Endometrial microvascular endothelial cells (primary cell): ENCODE data around the gene PLCL1. TPM values are rescaled to one million over a fixed set of nuclear protein-coding genes. Genes with fewer than 3 reads are reported as not detected.

Source experiments
- in situ Hi-C: cut with HindIII; loops from 2 replicates; pipeline ENCODE4 v1.10.0; 2017; ENCODE audit warnings: low sequenced_read_pairs, low pct_unique_long_range_greater_than_20kb; ENCODE audit errors: inconsistent ontology term
- total RNA-seq: library from RNA; depleted of rRNA; stranded (reverse); fragments of >200 nt; gene quantifications from one replicate; pipeline ENCODE4 v1.2.3, GENCODE V29; 2015; ENCODE audit errors: inconsistent ontology term

PLCL1 gene
- total RNA-seq, 1 donor from 2014 or later, result 0.65 TPM

DNA sequence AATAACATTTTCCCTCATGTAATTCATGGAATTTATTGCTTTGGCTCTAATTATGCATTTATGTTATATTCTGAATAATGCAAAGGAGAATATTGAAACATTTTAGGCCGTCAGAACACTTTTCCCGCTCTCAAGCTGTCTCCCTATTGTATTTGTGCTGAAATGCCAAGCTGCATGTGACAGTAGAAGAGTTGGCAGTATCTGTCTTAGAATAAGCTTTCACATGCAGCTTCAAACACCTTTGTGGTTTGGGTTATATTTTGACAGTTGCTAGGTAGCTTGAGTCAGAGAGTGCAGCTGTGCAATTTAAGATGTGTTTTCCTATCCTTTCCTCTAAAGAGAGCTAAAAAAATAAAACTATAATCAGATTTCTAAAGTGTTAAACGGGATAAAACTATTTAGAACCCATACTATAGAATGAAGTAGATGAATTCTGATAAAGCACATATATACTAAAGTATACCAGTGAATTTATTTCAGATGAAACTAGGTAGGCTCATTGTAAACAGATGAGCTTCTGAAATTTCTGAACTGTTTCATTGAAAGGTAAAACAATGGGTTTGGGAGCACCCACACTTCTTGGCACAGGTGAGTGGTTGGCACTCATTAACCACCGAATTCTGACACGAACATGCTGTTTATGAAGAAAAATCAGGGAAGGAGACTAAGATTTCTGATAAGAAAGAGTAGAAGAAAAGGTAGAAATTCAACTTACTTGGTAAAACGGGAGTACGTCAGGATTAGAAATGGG, 43.4 kb downstream of the PLCL1 start:
- in situ Hi-C loops, result no loop called here

DNA sequence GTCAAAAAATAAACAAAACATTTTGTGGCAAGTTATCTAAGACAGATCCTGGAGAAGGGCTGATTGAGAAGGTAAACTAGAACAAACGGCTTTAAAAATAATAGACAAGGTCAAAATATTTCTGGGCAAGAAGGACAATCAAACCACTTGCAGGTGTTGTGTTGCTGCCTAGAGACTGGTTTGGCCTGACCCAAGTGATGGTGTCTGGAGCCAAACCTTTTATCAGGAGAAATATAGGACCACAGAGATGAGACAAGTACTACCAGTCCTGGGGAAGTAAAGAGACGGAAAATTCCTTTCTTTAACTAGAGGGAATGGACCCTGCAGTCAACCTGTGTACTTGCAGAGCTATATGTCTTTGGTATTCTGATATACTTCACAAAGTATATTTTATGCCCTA, 44.2 kb downstream of the PLCL1 start:
- in situ Hi-C loops, result no loop called here

DNA sequence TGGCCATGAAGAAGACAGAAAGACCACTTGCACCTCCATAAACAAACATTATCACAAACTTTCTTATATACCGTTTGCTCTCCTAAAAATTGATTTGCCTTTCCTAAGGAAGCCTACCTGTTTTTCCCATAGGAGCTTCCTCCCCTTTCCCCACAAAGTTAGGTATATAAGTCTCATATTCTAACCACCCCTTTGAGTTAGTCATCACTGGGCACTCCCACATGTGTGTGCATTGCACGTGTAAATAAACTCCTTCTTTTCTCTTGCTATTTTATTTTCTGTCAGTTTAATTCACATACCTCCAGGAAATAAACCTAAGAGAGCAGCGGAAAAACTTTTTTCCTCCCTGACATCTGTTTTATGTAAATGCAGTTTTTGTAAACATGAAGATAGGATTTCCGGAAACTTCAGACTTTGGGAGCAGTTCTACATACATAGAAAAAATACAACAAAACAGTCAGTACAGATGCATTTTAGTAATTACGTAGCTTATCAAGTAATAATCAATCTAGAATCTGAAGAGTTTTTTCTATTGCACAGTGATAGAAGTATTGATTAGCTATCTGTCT, 46.6 kb downstream of the PLCL1 start:
- in situ Hi-C loops, result no loop called here

DNA sequence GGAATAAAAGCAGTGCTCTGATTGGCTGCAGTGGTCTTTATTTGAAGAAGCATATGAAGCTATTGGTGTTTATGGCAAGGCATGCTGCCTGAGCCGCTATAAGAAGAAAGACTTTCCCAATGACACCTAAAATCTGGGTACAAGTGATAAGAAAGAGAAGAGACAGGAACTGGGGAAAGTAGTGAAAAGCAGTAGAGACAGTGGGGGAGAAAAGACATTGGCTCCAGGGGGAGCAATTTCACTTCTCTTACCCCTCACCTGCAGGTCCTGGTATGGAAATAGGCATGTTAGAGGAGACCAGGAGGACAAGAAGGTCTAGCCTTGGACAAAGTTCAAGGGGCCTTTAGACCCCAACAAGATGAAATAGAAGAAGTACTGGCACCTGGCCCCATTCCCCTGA, 47.1 kb downstream of the PLCL1 start:
- in situ Hi-C loops, result no loop called here

DNA sequence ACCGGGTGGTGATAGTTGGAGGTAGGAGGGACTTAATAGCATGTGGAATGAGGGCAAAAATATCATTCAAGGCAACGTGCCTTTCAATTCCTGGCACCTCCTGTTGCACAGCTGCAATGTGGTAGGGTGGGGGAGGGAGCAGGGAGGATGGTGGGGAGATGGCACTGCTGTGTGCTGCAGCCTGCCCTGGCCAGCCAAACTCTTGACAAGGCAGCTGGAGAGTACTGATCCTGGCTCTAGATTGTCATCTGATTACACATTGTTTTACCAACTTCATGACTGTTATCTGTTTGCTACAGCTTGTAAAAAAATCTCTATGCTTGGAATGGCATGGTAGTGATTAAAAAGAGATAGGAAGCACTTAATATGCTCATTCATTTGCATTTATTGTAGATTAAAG, 47.7 kb downstream of the PLCL1 start:
- in situ Hi-C loops, result no loop called here

DNA sequence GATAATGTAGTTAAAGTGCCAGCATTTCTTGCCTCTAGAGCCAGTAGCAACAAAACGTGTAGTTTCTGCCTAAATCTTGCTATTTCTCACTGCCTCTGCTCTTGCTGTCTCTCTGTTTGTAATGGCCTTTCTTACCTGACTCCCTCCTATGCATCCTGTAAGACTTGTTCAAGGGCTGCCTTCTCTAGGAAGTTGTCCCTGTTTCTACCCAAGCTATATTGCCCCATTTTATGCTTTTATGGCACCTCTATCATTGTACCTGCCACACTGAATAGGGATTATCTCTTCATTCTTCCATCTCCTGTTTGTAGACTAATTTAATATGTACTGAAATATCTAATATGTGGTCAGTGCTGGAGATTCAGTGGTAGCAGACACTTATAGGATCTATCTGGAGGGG, 49.2 kb downstream of the PLCL1 start:
- in situ Hi-C loops, result no loop called here

DNA sequence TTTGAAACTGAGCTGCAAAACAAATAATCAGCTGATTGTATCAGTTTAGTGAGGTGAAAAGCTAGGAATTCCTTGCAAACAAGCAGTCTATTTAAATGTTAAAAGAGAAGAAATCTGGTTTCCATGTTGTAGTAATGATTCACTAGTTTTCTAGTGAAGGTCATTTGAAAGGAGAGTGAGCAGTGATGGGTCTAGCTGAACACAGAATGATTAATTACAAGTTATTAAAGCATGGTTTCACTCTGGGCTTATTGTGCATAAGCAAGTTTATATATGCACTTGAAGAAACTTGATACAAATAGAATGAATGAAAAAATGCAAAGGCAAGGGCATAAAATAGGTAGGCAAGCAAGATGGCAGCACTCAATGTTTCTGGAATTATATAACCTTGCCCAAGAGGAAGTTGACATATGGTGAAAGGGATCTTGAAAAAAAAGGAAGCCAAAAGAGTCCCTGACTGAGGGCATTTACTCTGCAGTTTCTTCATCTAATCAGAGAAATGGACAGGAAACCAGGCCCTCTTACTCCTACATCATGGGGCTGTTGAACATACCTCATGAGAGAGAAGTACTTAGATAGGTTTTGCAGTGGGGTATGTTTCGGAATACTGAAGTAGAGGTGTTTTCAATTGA, 53.2 kb downstream of the PLCL1 start:
- in situ Hi-C loops, result no loop called here

DNA sequence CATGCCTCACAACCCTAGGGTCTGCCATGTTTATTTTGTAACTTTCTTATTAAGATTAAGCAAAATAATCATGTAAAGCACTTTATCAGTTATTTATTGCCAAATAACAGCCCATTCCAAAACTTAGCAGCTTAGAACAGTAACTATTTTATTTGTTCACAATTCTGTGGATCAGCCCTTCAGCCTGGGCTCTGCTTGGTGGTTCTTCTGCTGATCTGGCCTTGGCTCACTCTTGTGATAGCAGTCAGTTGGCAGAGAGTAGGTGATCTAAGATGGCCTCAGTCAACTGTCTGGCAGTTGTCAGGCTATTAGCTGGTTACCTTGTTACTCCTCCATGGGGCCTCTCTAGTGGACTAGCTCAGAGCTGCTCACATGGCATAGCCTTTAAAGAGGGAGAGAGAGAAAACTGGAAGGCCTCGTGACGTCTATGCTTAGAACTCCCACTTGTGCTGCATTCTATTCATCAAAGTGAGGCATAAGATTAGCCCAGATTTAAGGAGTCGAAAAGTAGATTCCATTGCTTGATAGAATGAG, 54.3 kb downstream of the PLCL1 start:
- in situ Hi-C loops, result no loop called here

DNA sequence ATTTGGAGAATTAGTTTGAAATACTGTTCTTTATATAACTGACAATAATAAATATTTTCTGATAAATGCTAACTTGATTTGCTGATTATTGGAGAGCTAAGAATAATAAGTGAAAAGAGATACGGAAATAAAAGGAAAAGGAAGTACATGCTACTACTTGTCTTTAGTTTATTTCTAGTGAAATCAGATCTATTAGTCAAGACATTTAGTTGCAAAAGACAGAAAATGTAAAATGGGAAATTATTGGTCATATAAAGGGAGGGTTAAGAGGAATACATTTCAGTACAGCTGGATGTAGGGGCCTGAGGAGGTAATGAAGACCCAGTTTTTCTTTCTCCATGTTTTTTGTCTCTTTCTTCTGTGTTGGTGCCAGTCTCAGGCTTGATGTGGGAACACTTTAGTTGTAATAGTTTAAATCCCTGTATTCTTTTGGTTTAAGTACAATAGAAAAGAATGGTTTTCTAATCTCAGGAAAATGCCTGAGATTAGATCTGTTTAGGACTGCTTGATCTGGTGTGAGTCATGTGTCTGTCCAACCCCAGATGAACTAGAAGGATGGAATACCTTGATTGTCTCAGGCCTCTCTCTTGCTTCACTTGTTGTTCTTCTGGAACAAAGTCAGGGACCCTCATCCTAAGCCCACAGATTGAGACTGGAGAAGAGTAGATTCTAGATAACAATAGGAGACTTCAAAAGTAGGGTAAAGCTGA, 58.0 kb downstream of the PLCL1 start:
- in situ Hi-C loops, result no loop called here

DNA sequence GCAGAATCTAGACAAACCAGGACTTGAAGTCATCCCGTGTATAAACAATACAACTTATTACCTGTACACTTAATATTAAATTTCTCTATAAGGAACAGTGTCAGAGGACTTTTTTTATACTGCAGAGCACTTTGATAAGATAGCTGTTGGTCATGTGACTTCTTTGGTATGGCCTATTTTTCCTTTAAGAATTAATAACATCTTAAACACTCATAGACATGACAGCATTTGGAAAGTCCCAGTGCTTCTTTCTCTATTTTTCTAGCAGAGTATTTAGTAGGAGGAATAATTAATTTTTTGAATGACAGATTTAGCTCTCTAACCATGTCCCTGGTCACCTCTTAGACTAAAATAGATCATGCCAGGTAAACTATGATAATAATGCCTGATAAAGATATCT, 59.4 kb downstream of the PLCL1 start:
- in situ Hi-C loops, result no loop called here

DNA sequence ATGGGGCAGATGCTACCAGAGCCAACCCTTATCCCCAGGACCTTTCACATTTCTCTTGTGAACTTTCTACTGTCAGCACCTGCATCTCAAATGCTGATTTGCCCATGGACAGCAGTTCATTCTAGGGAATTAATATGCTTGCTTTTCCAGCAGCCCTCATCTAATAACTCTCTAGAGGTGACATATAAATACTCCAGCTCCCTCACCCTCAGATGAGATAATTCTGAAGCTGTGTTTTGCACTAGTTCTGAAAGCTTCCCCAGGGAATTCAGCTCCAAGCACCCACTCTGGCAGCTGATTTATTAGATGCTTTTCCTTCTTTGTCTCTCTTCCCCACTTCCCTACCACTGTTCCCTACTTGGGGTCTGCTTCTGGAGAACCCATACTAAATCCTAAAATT, 62.1 kb downstream of the PLCL1 start:
- in situ Hi-C loops, result no loop called here

DNA sequence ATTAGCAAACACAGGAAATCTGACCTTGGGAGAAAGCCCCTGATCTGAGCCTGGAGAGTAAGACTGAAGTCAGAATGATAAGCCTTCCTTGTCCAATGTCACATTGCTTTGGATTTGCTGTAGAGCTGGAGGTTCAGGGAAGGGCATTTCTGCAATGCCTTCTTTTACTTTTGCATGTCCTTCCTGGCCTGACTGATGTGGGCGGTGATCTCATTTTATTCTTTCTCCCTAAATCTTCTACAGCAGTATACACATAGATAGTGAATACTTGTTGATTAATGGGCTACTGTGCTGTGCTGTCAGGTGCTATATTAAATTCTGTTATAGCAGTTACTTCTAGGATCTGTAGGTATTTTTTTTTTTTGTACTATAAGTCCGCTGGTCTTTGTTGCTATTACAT, 62.6 kb downstream of the PLCL1 start:
- in situ Hi-C loops, result no loop called here

DNA sequence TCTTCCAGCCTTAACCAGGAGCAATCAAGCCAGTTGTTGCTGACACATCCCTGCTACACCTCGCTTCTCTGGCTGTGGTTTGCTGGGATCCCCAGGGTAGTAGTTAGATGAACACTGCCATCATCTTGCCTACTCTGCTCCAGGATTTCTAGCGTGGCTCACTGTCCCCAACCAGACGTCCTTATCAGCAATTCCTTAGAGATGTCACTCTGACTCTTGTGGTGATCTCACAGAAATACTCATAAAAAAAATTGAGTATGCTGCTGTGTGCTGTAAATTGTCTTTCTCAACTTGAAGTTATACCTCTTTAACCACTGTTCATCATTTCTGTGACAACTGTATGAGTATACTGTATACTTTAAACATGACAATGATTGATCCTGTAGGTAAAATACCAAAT, 63.2 kb downstream of the PLCL1 start:
- in situ Hi-C loops, result no loop called here

DNA sequence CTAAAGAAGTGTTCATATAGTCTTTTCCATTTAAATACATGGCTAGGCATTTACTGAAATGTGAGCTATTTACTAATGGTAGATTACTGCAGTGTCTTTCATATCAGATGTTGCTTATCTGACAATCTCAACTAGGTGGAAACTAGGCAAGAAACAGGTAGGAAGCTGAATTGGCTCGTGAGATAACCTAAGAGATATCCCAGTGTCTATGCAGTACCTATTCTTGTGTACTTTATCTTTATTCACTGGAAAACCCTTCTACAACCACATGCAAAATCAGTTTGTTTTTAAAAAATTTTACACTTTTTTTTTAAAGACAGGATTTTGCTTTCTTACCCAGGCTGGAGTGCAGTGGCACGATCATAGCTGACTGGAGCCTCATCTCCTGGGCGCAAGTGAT, 63.8 kb downstream of the PLCL1 start:
- in situ Hi-C loops, result no loop called here

DNA sequence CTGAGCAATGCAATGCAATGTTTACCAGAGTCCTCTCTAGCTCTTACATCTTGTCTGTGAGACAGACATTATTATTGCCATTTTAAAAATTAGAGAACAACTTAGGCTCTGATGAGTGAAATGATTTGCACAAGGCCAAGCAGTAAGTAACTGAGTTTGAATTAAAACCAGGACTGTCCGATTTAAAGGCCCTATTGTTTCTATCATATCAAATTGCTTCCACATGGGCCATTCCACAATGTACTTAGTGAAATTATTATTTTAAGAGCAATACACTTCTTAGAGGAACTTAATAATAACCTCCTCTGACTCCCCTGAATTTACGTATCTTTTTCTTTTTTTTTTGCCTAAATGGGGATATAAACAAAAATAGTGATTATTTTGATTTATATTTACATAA, 64.6 kb downstream of the PLCL1 start:
- in situ Hi-C loops, result no loop called here

DNA sequence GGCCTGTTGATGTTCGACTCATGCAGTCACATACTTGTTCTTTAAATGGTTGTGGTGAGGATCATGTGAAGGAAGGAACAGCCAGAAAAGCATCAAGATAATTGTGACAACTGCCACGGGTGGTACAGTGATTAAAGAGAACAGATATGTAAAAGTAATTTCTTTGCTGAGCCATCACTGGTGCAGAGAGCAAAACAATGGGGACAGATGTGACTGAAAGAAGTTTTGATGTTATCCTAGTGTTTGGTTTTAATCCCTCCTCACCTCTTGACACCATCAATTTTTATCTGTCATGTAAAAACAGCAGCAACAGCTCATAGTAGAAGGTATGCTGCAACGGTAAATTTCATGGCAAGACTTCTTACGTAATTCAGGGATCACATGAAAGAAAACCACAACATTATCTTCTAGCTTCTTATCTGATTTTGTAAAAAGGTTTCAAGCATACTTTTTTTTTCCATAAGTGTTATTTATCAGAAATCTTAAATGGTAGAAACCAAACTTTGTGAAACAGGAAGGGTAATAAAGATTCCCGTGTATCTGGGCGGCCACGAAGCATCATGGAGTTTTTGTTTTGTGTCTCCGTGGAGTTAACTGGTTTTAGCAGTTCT, 65.2 kb downstream of the PLCL1 start:
- in situ Hi-C loops, result no loop called here

DNA sequence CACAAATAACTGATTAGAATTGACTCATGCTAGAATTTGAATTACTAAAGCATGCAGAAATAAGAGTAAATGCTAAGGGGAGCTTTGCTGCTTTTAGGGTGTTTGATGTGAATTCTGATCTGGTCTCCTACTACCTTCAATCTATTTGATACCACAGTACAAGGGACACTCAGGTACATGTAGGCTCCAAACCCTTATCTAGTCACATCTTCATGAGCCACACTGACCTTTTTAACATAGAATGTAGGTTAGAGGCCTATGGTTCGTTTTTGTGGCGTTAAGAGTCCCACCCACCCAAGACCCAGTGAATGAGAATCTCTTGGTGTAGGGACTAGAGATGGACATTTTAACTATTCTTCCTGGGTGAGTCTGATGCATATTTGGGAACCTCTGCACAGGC, 65.7 kb downstream of the PLCL1 start:
- in situ Hi-C loops, result no loop called here

DNA sequence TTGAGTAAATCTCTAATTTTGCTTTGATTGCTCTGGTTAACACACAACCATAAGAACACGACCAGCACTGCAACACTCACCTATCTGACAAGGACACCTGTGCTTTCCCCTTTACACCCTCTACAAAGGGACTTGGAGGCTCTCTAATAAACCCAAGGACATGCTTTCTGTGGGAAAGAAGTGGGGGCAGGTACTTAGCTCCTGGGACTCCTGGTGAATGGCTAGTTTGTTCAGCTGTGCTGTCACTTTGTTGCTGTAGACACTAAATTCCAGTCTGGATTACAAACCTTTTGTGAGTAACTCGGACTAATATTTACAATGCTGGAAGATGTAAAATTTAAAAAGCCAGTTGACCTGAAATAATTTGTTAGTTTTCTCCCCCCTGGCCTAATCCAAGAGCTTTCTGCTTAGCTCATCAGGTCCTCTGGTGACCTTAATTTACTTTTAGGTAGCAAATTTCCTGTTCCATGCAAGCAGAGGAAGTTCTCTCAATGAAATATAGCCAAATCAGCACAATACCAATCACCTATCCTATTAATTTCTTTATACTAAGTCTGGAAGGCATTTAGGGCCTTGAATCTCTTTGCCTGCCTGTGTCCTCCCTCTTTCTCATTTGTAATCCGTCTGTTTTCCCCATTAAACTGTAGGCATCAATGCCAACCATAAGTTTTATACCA, 67.5 kb downstream of the PLCL1 start:
- in situ Hi-C loops, result no loop called here

DNA sequence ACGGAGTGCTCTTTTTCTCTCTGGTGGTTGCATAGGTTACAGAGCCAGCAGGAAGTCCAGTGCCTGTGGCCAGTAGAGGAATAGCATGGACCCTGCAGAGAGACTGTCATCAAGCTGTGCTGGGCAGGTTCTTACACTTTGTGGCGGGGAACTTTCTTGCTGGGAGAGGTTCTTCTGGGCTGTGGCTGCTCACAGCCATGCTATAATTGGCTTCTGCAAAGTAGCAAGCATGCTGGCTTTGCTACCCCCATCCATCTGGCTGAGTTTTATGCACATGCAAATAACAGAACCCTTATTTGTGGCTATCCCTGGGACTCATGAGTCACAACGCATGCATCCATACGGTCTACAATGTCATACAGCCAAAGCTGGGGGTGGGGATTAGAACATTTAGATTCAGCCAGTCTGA, 68.9 kb downstream of the PLCL1 start:
- in situ Hi-C loops, result no loop called here
